Heart left ventricle (tissue), 16 donors: ENCODE results near the gene IRX1. TPM values are rescaled to one million over a fixed set of nuclear protein-coding genes. Genes with fewer than 3 reads are reported as not detected.

Experiments
- ATAC-seq, 4 donors: fragments of 200-7000 bp; cut with Tn5 transposase; one replicate each; pipeline ENCODE4 v1.9.1; 2020 to 2022; ENCODE audit warnings: moderate library complexity in 4 of 4, mild to moderate bottlenecking in 3 of 4, moderate number of reproducible peaks in 1 of 4
- DNase-seq, 5 donors: peaks; one replicate each; pipeline ENCODE4 v3.0.0-alpha.2; 2020
- H3K27ac ChIP-seq, 12 donors: fragments of 200-600 bp; sonication (generic) in 4 of 12; one replicate each; pipeline versions ENCODE4 v1.5.0 to v1.8.0; 2016 to 2022; ENCODE audit warnings: mild to moderate bottlenecking in 2 of 12
- H3K27me3 ChIP-seq, 9 donors: fragments of 200-600 bp; sonication (generic) in 2 of 9; one replicate each; pipeline versions ENCODE4 v1.5.1 to v1.8.0; 2016 to 2022; ENCODE audit warnings: mild to moderate bottlenecking in 3 of 9
- H3K36me3 ChIP-seq, 9 donors: fragments of 200-600 bp; sonication (generic) in 2 of 9; one replicate each; pipeline versions ENCODE4 v1.5.0 to v1.8.0; 2018 to 2022; ENCODE audit warnings: mild to moderate bottlenecking in 2 of 9
- H3K4me1 ChIP-seq, 12 donors: fragments of 200-600 bp; sonication (generic) in 4 of 12; one replicate each; pipeline versions ENCODE4 v1.5.0 to v1.8.0; 2016 to 2022; ENCODE audit warnings: mild to moderate bottlenecking in 3 of 12
- H3K4me3 ChIP-seq, 12 donors: fragments of 200-600 bp; sonication (generic) in 4 of 12; one replicate each; pipeline versions ENCODE4 v1.5.0 to v1.8.0; 2017 to 2022; ENCODE audit warnings: mild to moderate bottlenecking in 9 of 12, moderate library complexity in 4 of 12
- H3K9me3 ChIP-seq, 12 donors: fragments of 200-600 bp; sonication (generic) in 4 of 12; one replicate each; pipeline versions ENCODE4 v1.5.0 to v1.8.0; 2016 to 2022; ENCODE audit warnings: mild to moderate bottlenecking in 1 of 12
- POLR2A ChIP-seq, 2 donors: fragments of 450-650 bp; IDR thresholded peaks; one replicate each; pipeline ENCODE4 v1.6.1; 2017; ENCODE audit warnings: antibody characterized with exemption in 2 of 2, mild to moderate bottlenecking in 2 of 2, moderate library complexity in 2 of 2
- WGBS, 4 donors: extraction: QIAGEN DNeasy Blood & Tissue Kit in 2 of 4; methylation state at CpG; one replicate each; pipeline versions ENCODE4 v1.1.5 to v1.1.7; 2013 to 2018; 5-methylcytosine and 5-hydroxymethylcytosine counted together
- intact Hi-C, 10 donors: fragments of 100-400 bp; cut with DNase I; formaldehyde crosslinking; loops; one replicate each; pipeline versions ENCODE4 v1.11.1 to v1.14.2; 2022
- polyA plus RNA-seq, 2 donors: library from polyadenylated mRNA; stranded (reverse); fragments of 200-250 nt; gene quantifications; one replicate each; pipeline ENCODE4 v1.2.3, GENCODE V29; 2013
- total RNA-seq, 9 donors: library from RNA; depleted of rRNA in 2 of 9; stranded (reverse); fragments of >200 nt in 2 of 9; fragmentation: NEBNext Ultra II Directional in 3 of 9; extraction: Animal tissue kit (Norgen Biotek cat#: 25700) in 3 of 9; gene quantifications; one replicate each; pipeline versions ENCODE4 v1.1.0 to v1.2.4, GENCODE V29; 2016 to 2023
- TF ChIP-seq, protein P1 (sequence below), 12 donors: fragments of 200-600 bp; sonication (generic) in 4 of 12; IDR thresholded peaks; one replicate each; pipeline versions ENCODE4 v1.5.0 to v1.8.0; 2018 to 2022; ENCODE audit warnings: antibody characterized with exemption in 12 of 12, mild to moderate bottlenecking in 5 of 12
- donor health status: ischemic (EF 13 %, LVEDD 7.1; RV severe dilation, severe dysfunction).
- donor health status: healthy with polysubstance abuse.
- donor health status: DM: no; HTN: yes; CAD: no.
- donor health status: DM: no; HTN: no; CAD: no.
- donor health status: ischemic (EF 25% LVEDD 6.9; RV normal size, moderate dysfunction).
- donor health status: ischemic (EF 25% LVEDD 5.7; RV mildly dilated, moderate dysfunction).
- donor health status: healthy.
- donor health status: DM: yes; HTN: yes; CAD: no.
- donor health status: ischemic (EF 35%, LVEDD 5.7; RV mildly dilated, moderate dysfunction).
- donor health status: nonischemic (EF 11% LVEDD 7.7; RV severe dilation, severe dysfunction).
- donor health status: DM: yes; HTN: yes; CAD: no.
- donor health status: PGD.
- donor health status: ischemic (EF 29% LVEDD 5.4; RV normal size, mild dysfunction).
- donor health status: nonischemic (EF 23%, LVEDD 6.1; RV moderate dilation, normal function).

The IRX1 gene
- total and polyA plus RNA-seq, 11 donors = 0.15 to 1.5 (median 0.34) TPM; not detected in 1

DNA sequence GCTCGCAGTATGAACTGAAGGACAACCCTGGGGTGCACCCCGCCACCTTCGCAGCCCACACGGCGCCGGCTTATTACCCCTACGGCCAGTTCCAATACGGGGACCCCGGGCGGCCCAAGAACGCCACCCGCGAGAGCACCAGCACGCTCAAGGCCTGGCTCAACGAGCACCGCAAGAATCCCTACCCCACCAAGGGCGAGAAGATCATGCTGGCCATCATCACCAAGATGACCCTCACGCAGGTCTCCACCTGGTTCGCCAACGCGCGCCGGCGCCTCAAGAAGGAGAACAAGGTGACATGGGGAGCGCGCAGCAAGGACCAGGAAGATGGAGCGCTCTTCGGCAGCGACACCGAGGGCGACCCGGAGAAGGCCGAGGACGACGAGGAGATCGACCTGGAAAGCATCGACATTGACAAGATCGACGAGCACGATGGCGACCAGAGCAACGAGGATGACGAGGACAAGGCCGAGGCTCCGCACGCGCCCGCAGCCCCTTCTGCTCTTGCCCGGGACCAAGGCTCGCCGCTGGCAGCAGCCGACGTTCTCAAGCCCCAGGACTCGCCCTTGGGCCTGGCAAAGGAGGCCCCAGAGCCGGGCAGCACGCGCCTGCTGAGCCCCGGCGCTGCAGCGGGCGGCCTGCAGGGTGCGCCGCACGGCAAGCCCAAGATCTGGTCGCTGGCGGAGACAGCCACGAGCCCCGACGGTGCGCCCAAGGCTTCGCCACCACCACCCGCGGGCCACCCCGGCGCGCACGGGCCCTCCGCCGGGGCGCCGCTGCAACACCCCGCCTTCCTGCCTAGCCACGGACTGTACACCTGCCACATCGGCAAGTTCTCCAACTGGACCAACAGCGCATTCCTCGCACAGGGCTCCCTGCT, 3.8 kb downstream of the IRX1 start:
- Histone ChIP-seq H3K27me3 (peaks cover 54 to 100% (median 94%) of the 10 kb centered on the region in 9 donors), H3K27ac (no peak overlapping the region), H3K9me3 (no peaks in the 10 kb centered on the region), H3K36me3 (no peaks in the 10 kb centered on the region), H3K4me3 (no peak overlapping the region), H3K4me1 (peaks cover 0 to 50% (median 12%) of the 10 kb centered on the region in 12 donors)
- ATAC-seq = no peak
- intact Hi-C loops = loop anchor here in 3 of 10 donors (5.0 to 10.0 kb wide), 3 partner anchors 845 to 1835 kb away; partner anchors contain the start of gene IRX2 (in 3 of the 3)
- 9 to 15% (median 13%) methylated on average over 58 to 86 of the region's 86 CpGs for WGBS, 4 donors
- TF ChIP-seq, protein P1, sequence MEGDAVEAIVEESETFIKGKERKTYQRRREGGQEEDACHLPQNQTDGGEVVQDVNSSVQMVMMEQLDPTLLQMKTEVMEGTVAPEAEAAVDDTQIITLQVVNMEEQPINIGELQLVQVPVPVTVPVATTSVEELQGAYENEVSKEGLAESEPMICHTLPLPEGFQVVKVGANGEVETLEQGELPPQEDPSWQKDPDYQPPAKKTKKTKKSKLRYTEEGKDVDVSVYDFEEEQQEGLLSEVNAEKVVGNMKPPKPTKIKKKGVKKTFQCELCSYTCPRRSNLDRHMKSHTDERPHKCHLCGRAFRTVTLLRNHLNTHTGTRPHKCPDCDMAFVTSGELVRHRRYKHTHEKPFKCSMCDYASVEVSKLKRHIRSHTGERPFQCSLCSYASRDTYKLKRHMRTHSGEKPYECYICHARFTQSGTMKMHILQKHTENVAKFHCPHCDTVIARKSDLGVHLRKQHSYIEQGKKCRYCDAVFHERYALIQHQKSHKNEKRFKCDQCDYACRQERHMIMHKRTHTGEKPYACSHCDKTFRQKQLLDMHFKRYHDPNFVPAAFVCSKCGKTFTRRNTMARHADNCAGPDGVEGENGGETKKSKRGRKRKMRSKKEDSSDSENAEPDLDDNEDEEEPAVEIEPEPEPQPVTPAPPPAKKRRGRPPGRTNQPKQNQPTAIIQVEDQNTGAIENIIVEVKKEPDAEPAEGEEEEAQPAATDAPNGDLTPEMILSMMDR (IDR thresholded peaks at IDR 0.05) = peak in 1 of 12 donors; percentile 13
- TF ChIP-seq POLR2A (IDR thresholded peaks at IDR 0.05) = no peak
- peak in 1 of 5 donors; percentile 52 for DNase-seq

GRCh38 chr5:3600106-3601060, 4.8 kb downstream of the IRX1 start:
- TF ChIP-seq, protein P1 (IDR thresholded peaks at IDR 0.05) = no peak
- WGBS, 4 donors = 8 to 10% (median 9%) methylated on average over 46 to 71 of the region's 71 CpGs
- no peak for ATAC-seq
- peaks cover 45 to 100% (median 94%) of the 10 kb centered on the region in 9 donors for H3K27me3 ChIP-seq
- peaks cover 0 to 41% (median 5%) of the 10 kb centered on the region in 12 donors for H3K4me1 ChIP-seq
- no peak overlapping the region for H3K27ac ChIP-seq
- H3K9me3 ChIP-seq = no peaks in the 10 kb centered on the region
- intact Hi-C loops = loop anchor here in 2 of 10 donors (5.0 to 10.0 kb wide), 3 partner anchors 846 to 1836 kb away; partner anchors contain the start of gene IRX2 (in 2 of the 2)
- DNase-seq = peak in 1 of 5 donors; percentile 56
- H3K4me3 ChIP-seq = peak overlapping the region in 7 of 12 donors; percentile 3 to 26 (median 12)
- H3K36me3 ChIP-seq = no peaks in the 10 kb centered on the region

- Histone ChIP-seq H3K36me3 (no peaks in the 10 kb centered on the region), H3K4me1 (peaks cover 0 to 37% (median 5%) of the 10 kb centered on the region in 12 donors), H3K9me3 (no peaks in the 10 kb centered on the region), H3K27me3 (peaks cover 40 to 100% (median 98%) of the 10 kb centered on the region in 9 donors), H3K27ac (no peak overlapping the region), H3K4me3 (peak overlapping the region in 2 of 12 donors; percentile 10 to 22)
- 10 to 17% (median 12%) methylated on average over 23 of the region's 23 CpGs for WGBS, 4 donors
- DNase-seq (no peak), ATAC-seq (no peak)
- intact Hi-C loops = loop anchor here in 2 of 10 donors (5.0 to 10.0 kb wide), 3 partner anchors 846 to 1836 kb away; partner anchors contain the start of gene IRX2 (in 2 of the 2)
- no peak for TF ChIP-seq POLR2A (IDR thresholded peaks at IDR 0.05)
- TF ChIP-seq, protein P1 (IDR thresholded peaks at IDR 0.05) = no peak
Observed at GRCh38 chr5:3601061-3601710, 5.6 kb downstream of the IRX1 start.
